Fibroblast of lung (primary cell): ENCODE data around the gene SIGLEC10. TPM values are rescaled to one million over a fixed set of nuclear protein-coding genes. Genes with fewer than 3 reads are reported as not detected.

Source experiments
- DNase-seq, 2 donors: peaks; one replicate each; pipeline versions ENCODE4 v3.0.0 to v3.0.0-alpha.2; 2010; ENCODE audit warnings: low read depth in 2 of 2
- H2AFZ ChIP-seq: 2 replicates; pipeline ENCODE4 v1.5.1; 2012; ENCODE audit warnings: low read length, control low read depth, inconsistent platforms
- H3K27ac ChIP-seq: 2 replicates; pipeline ENCODE4 v1.5.1; 2011; ENCODE audit warnings: low read length, control low read depth; ENCODE audit not compliant: insufficient read depth
- H3K27me3 ChIP-seq: 2 replicates; pipeline ENCODE4 v1.5.1; 2011; ENCODE audit warnings: mild to moderate bottlenecking, low read length; ENCODE audit not compliant: control insufficient read depth, insufficient read depth
- H3K36me3 ChIP-seq: 2 replicates; pipeline ENCODE4 v1.5.1; 2011; ENCODE audit warnings: low read length; ENCODE audit not compliant: control insufficient read depth, insufficient read depth
- H3K4me1 ChIP-seq: 2 replicates; pipeline ENCODE4 v1.5.1; 2011; ENCODE audit warnings: low read length; ENCODE audit not compliant: control insufficient read depth, insufficient read depth; ENCODE audit errors: extremely low read depth
- H3K4me2 ChIP-seq: 2 replicates; pipeline ENCODE4 v1.5.1; 2011; ENCODE audit warnings: low read length, control low read depth; ENCODE audit not compliant: insufficient read depth; ENCODE audit errors: extremely low read depth
- H3K4me3 ChIP-seq, 4 experiments: fragments of 200-600 bp in 1 of 4; sonication (generic) in 1 of 4; replicated peaks in 1 of 4; 2 replicates each; pipeline ENCODE4 v1.5.1; 2011 to 2016; ENCODE audit warnings: low read length in 4 of 4, low read depth in 3 of 4, mild to moderate bottlenecking in 3 of 4, control low read depth in 2 of 4, inconsistent platforms in 1 of 4, mixed read lengths in 1 of 4; ENCODE audit not compliant: insufficient read depth in 1 of 4; ENCODE audit errors: control extremely low read depth in 1 of 4
- H3K79me2 ChIP-seq: 2 replicates; pipeline ENCODE4 v1.5.1; 2012; ENCODE audit warnings: mild to moderate bottlenecking, low read length, inconsistent platforms; ENCODE audit not compliant: control insufficient read depth, insufficient read depth
- H3K9ac ChIP-seq: 2 replicates; pipeline ENCODE4 v1.5.1; 2011; ENCODE audit warnings: mild to moderate bottlenecking, low read length, control low read depth; ENCODE audit not compliant: insufficient read depth
- H3K9me3 ChIP-seq: 2 replicates; pipeline ENCODE4 v1.5.1; 2012; ENCODE audit warnings: low read depth, low read length; ENCODE audit not compliant: control insufficient read depth, insufficient read depth
- H4K20me1 ChIP-seq: 2 replicates; pipeline ENCODE4 v1.5.1; 2011; ENCODE audit warnings: low read length; ENCODE audit not compliant: control insufficient read depth, insufficient read depth; ENCODE audit errors: extremely low read depth
- CTCF ChIP-seq, 2 donors: IDR thresholded peaks in 1 of 2; conservative IDR thresholded peaks in 1 of 2; 1 replicate in 1 of 2; 2 replicates in 1 of 2; pipeline ENCODE4 v1.5.1; 2011 to 2012; ENCODE audit warnings: low read length in 2 of 2, control low read depth in 1 of 2, inconsistent platforms in 1 of 2, low read depth in 1 of 2, mild to moderate bottlenecking in 1 of 2
- EZH2 ChIP-seq: IDR thresholded peaks from 2 replicates; pipeline ENCODE4 v1.5.1; 2012; ENCODE audit warnings: low read length, control low read depth, mild to moderate bottlenecking; ENCODE audit errors: missing control alignments
- polyA plus RNA-seq, 2 donors: library from polyadenylated mRNA; depleted of rRNA in 1 of 2; stranded (reverse) in 1 of 2; unstranded in 1 of 2; fragments of >200 nt; gene quantifications; 2 replicates each; pipeline ENCODE4 v1.2.1, GENCODE V29; 2011 to 2012; ENCODE audit warnings: missing spikeins in 1 of 2
- total RNA-seq: library from RNA; depleted of rRNA; stranded (reverse); fragments of >200 nt; gene quantifications from 2 replicates; pipeline ENCODE4 v1.2.1, GENCODE V29; 2014

The SIGLEC10 gene
- total and polyA plus RNA-seq, 2 donors (not counting 1 experiment from before 2014, with no cell fraction given) = not detected

GRCh38 chr19:51366389-51367254 is 50.8 kb downstream of the SIGLEC10 start:
- Histone ChIP-seq H3K9ac (peak overlapping the region; percentile 74), H3K79me2 (peaks cover 4% of the 10 kb centered on the region), H3K4me2 (peak overlapping the region; percentile 64), H2AFZ (peak overlapping the region; percentile 95), H3K27ac (peak overlapping the region; percentile 89), H4K20me1 (no peaks in the 10 kb centered on the region), H3K27me3 (no peaks in the 10 kb centered on the region), H3K4me1 (peaks cover 13% of the 10 kb centered on the region), H3K9me3 (no peaks in the 10 kb centered on the region), H3K4me3 (peak overlapping the region; percentile 65 to 98 (median 94)), H3K36me3 (no peaks in the 10 kb centered on the region)
- no peak for TF ChIP-seq EZH2
- no peak for TF ChIP-seq CTCF (conservative IDR thresholded peaks at IDR 0.05 in 1 of 2, IDR thresholded peaks at IDR 0.05 in 1 of 2; ENCODE audit: low read depth in 1 of 2, low read length in 2 of 2)
- DNase-seq = peak; percentile 95 to 98

GRCh38 chr19:51365965-51366388 is 51.5 kb downstream of the SIGLEC10 start, which contains the start of gene ETFB:
Gene ETFB (minus strand): TSS chr19:51366388. CDS start chr19:51366326, 62 bp downstream.
- H3K79me2 ChIP-seq = peaks cover 4% of the 10 kb centered on the region
- TF ChIP-seq CTCF (conservative IDR thresholded peaks at IDR 0.05 in 1 of 2, IDR thresholded peaks at IDR 0.05 in 1 of 2; ENCODE audit: low read depth in 1 of 2, low read length in 2 of 2) = no peak
- no peak for TF ChIP-seq EZH2
- no peaks in the 10 kb centered on the region for H4K20me1 ChIP-seq
- H3K9ac ChIP-seq = peak within 1 kb of the TSS; percentile 84
- peaks cover 13% of the 10 kb centered on the region for H3K4me1 ChIP-seq
- no peaks in the 10 kb centered on the region for H3K36me3 ChIP-seq
- H2AFZ ChIP-seq = peak within 1 kb of the TSS; percentile 95
- H3K4me3 ChIP-seq = peak within 1 kb of the TSS; percentile 90 to 98 (median 95)
- H3K27me3 ChIP-seq = no peaks in the 10 kb centered on the region
- H3K9me3 ChIP-seq = no peaks in the 10 kb centered on the region
- DNase-seq = no peak
- peak within 1 kb of the TSS; percentile 89 for H3K27ac ChIP-seq
- H3K4me2 ChIP-seq = peak within 1 kb of the TSS; percentile 100

- H3K27me3 ChIP-seq = no peaks in the 10 kb centered on the region
- H2AFZ ChIP-seq = peak overlapping the region; percentile 85
- H3K9ac ChIP-seq = peak overlapping the region; percentile 84
- no peaks in the 10 kb centered on the region for H3K9me3 ChIP-seq
- peak overlapping the region; percentile 100 for H3K4me2 ChIP-seq
- H3K79me2 ChIP-seq = peaks cover 4% of the 10 kb centered on the region
- H3K4me3 ChIP-seq = peak overlapping the region; percentile 90 to 98 (median 95)
- no peaks in the 10 kb centered on the region for H4K20me1 ChIP-seq
- H3K36me3 ChIP-seq = no peaks in the 10 kb centered on the region
- H3K4me1 ChIP-seq = peaks cover 13% of the 10 kb centered on the region
- no peak for TF ChIP-seq EZH2
- TF ChIP-seq CTCF (conservative IDR thresholded peaks at IDR 0.05 in 1 of 2, IDR thresholded peaks at IDR 0.05 in 1 of 2; ENCODE audit: low read depth in 1 of 2, low read length in 2 of 2) = peak; percentile 25
- H3K27ac ChIP-seq = peak overlapping the region; percentile 89
- peak; percentile 50 to 61 for DNase-seq
These were observed 52.1 kb downstream of the SIGLEC10 start for GRCh38 chr19:51365211-51365964.
